ENCODE measurements around the gene MYH7. TPM values are rescaled to one million over a fixed set of nuclear protein-coding genes. Genes with fewer than 3 reads are reported as not detected.
"Not testable (repeated sequence)": the region's sequence is repeated elsewhere in the genome, so short reads cannot be mapped to it uniquely, and the experiment has no call there.

The MYH7 gene
- total RNA-seq, 2 donors from 2014 or later: not detected

DNA sequence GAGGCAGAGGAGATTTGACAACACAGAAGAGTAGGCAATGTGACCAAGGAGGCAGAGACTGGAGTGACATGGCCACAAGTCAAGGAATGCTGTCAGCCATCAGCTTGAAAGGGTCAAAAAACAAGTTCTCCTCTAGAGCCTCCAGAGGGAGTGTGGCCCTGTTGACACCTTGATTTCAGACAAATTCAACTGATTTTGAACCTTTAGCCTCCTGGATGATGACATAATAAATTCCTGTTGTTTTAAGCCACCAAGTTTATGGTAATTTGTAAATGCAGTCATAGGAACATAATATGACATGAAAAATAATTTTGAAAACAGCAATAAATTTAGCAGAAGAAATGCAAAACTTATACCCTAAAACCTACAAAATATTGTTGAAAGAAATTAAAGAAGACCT, 25.5 kb upstream of the MYH7 start:
- H3K27me3 Mint-ChIP-seq: peaks cover 19 to 27% of the 10 kb centered on the region in 2 donors
- DNase-seq (ENCODE audit: low spot score) (no peak), ATAC-seq (no peak)
- H3K36me3 Mint-ChIP-seq: no peaks in the 10 kb centered on the region
- no peaks in the 10 kb centered on the region for H3K9me3 Mint-ChIP-seq
- no peak overlapping the region for H3K4me3 Mint-ChIP-seq
- no peak overlapping the region for H3K27ac Mint-ChIP-seq
- H3K4me1 Mint-ChIP-seq (ENCODE audit: low read depth in 2 of 2): no peaks in the 10 kb centered on the region

DNA sequence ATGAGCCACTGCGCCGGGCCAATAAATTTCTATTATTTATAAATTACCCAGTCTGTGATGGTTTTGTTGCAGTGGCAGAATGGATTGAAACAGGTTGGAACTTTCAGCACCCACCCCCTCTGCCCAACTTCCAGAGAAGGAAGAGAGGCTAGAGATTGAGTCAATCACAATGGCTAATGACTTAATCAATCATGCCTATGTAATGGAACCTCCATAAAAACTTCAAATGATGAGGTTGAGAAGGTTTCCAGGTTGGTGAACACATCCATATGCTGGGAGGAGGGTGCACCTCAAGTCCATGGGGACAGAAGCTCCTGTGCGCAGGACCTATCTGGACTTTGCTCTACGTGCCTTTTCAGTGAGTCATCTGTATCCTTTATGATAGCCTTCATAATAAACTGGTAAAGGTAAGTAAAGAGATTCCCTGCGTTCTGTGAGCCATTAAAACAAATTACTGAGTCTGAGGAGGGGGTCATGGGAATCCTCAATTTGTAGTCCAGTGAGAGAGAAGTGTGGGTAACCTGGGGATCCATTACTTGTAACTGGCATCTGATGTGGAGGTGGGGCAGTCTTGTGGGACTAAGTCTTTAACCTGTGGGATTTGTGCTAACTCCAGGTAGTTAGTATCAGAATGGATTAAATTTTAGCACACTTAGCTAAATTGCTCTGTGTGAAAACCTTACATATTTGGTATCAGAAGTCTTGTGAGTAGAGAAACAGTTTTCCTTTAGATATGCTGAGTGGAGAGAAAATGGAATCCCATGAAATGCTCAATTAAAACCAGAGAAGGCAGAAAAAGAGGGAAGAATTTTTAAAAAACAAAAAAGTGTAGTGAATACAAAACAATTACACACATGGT, 22.4 kb upstream of the MYH7 start:
- DNase-seq (ENCODE audit: low spot score): no peak
- no peak for ATAC-seq

DNA sequence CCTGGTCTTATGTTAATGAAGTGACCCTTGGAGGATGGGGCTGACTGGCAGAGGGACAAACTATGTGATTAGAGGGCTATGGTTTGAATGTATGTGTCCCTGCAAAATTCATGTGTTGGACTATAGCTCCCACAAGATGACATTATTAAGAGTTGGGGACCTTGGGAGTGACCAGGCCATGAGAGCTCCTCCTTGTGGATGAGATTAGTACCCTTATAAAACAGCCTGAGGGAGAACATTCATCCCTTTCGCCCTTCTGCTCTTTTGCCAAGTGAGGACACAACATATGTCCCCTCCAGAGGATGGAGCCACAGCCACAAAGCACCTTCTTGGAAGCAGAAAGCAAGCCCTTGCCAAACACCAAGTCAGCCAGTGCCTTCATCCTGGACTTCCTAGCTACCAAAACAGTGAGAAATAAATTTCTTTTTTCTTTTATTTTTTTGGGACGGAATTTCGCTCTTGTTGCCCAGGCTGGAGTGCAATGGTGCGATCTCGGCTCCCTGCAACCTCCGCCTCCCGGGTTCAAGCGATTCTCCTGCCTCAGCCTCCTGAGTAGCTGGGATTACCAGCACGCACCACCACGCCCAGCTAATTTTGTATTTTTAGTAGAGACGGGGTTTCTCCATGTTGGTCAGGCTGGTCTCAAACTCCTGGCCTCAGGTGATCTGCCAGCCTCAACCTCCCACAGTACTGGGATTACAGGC, 21.6 kb upstream of the MYH7 start:
- H3K27ac Mint-ChIP-seq; DNase-seq (ENCODE audit: low spot score); H3K9me3 Mint-ChIP-seq; H3K36me3 Mint-ChIP-seq; H3K4me1 Mint-ChIP-seq (ENCODE audit: low read depth in 2 of 2); ATAC-seq; H3K4me3 Mint-ChIP-seq: not testable (repeated sequence)
- H3K27me3 Mint-ChIP-seq: peaks cover 39 to 54% of the 10 kb centered on the region in 2 donors

More for the DNA sequence above, 22.4 kb upstream of the MYH7 start:
- Mint-ChIP-seq H3K4me3 (no peak overlapping the region), H3K9me3 (no peaks in the 10 kb centered on the region), H3K27me3 (peaks cover 37 to 54% of the 10 kb centered on the region in 2 donors), H3K4me1 (ENCODE audit: low read depth in 2 of 2) (no peaks in the 10 kb centered on the region), H3K27ac (no peak overlapping the region), H3K36me3 (no peaks in the 10 kb centered on the region)

DNA sequence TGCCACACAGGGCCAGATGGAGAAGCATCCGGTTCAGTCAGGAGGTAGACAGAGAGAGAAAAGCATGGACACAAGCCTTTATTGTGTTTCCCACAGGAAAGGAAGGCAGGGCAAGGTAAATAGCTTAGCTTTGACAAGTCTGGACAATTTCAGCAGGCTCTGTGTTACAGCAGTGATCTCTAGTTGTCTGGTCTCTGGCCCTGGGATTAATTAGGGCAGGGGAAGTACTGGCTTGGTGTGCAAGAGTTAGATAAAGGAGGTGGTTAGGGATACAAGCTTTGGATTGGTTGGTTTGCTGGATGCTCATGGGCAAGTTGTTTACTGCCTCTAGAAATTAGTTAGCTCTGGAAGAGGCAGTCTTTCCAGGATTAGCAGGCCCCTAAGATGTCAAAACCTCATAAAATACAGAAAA, 19.0 kb upstream of the MYH7 start:
- no peak overlapping the region for H3K4me3 Mint-ChIP-seq
- H3K9me3 Mint-ChIP-seq: no peaks in the 10 kb centered on the region
- ATAC-seq (no peak), DNase-seq (ENCODE audit: low spot score) (no peak)
- H3K27ac Mint-ChIP-seq: no peak overlapping the region
- H3K27me3 Mint-ChIP-seq: peaks cover 39 to 51% of the 10 kb centered on the region in 2 donors
- H3K36me3 Mint-ChIP-seq: no peaks in the 10 kb centered on the region
- H3K4me1 Mint-ChIP-seq (ENCODE audit: low read depth in 2 of 2): no peaks in the 10 kb centered on the region

DNA sequence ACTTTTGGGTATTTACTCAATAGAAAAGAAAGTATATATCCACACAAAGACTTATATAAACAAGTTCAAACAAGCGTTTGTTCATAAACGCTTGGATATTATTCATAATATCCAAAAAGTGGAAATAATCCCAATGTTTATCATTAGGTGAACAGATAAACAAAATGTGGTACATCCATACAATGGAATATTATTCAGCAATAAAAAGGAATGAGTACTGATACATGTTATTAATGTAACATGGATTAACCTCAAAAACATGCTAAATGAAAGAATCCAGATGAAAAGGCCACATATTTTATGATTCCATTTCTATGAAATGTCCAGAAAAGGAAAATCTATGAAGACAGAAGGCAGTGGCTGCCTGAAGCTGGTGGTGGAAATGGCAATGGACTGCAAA, 16.8 kb upstream of the MYH7 start:
- Mint-ChIP-seq H3K27ac (no peak overlapping the region), H3K27me3 (peaks cover 32 to 47% of the 10 kb centered on the region in 2 donors), H3K36me3 (no peaks in the 10 kb centered on the region), H3K4me3 (no peak overlapping the region), H3K9me3 (no peaks in the 10 kb centered on the region), H3K4me1 (ENCODE audit: low read depth in 2 of 2) (no peaks in the 10 kb centered on the region)
- DNase-seq (ENCODE audit: low spot score) (no peak), ATAC-seq (no peak)

DNA sequence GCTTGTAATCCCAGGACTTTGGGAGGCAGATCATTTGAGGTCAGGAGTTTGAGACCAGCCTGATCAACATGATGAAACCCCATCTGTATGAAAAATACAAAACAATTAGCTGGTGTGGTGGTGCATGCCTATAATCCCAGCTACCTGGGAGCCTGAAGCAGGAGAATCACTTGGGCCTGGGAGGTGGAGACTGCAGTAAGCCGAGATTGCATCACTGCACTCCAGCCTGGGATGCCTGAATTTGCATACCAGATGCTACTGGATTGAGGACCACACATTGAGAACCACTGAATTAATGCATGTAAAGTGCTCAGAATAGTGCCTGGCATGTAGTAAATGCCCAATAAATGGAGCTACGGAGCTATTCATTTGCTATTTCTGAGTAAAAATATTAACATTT, 14.9 kb upstream of the MYH7 start:
- Mint-ChIP-seq H3K4me1 (ENCODE audit: low read depth in 2 of 2) (no peaks in the 10 kb centered on the region), H3K27ac (no peak overlapping the region), H3K27me3 (peaks cover 27 to 38% of the 10 kb centered on the region in 2 donors), H3K4me3 (no peak overlapping the region), H3K9me3 (no peaks in the 10 kb centered on the region), H3K36me3 (no peaks in the 10 kb centered on the region)
- DNase-seq (ENCODE audit: low spot score) (no peak), ATAC-seq (no peak)

DNA sequence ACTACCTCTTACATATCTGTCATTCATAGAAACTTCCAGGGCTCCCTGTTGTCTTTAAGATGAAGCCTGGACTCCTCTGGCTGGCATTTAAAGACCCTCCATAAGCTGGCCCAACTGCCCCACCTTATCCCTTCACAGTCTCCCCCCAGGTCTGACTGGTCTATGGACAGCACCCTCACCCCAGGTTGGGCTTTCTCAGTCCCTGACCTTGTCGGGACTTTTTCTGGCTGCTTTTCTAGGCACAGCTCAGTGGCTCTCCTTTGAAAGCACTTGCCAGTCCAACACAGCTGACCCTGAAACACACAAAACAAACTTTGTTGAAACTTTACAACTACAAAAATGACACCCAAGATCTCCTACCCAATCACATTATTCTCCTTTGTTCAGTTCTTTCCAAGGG, 13.9 kb upstream of the MYH7 start:
- no peaks in the 10 kb centered on the region for H3K36me3 Mint-ChIP-seq
- ATAC-seq: no peak
- no peak for DNase-seq (ENCODE audit: low spot score)
- no peak overlapping the region for H3K27ac Mint-ChIP-seq
- H3K9me3 Mint-ChIP-seq: no peaks in the 10 kb centered on the region
- H3K27me3 Mint-ChIP-seq: peaks cover 23 to 27% of the 10 kb centered on the region in 2 donors
- H3K4me3 Mint-ChIP-seq: no peak overlapping the region
- no peaks in the 10 kb centered on the region for H3K4me1 Mint-ChIP-seq (ENCODE audit: low read depth in 2 of 2)

DNA sequence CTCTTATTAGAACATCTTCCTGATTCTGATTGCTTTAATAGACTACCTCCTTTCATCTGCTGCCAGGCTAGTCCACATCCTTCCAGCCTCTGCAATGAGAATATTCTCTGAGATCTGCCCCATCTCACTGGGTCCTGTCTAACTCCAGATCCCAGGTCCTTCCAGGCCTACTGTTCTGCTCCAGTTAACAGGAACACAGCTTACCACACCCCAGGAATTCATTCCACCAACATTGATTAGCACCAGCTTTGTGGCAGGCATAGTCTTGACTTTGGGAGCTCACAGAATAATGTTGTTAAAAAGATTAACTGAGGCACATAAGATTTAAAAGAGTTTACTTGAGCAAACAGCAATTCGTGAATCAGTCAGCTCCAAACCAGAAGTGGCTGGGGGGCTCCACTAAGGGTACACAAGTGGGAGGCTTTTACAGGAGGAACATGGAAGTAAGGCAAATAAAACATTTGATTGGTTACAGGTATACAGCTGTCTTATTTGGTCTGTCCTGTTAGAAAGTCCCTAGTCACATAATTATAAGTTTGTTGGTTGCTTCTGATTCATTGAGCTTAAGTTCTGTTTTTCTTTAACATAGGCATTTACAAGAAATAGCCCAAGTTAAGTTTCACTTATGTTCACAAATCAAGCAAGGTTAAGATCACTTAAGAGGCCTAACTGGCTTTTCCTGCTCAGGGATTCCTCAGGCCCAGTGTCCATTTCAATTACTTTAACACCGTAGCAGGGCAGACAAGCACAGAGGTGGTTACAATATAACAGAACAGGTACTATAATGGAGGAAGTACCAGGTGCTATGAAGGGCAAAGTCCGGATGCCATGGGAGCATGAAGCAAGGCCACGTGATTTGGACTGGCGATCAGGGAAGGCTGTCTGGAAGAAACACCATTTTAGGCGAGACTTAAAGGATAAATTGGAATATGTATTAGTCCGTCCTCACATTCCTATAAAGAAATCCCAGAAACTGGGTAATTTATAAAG, 12.2 kb upstream of the MYH7 start:
- no peaks in the 10 kb centered on the region for H3K36me3 Mint-ChIP-seq
- DNase-seq (ENCODE audit: low spot score) (no peak), ATAC-seq (no peak)
- no peaks in the 10 kb centered on the region for H3K4me1 Mint-ChIP-seq (ENCODE audit: low read depth in 2 of 2)
- H3K27ac Mint-ChIP-seq: peak overlapping the region; percentile 23 to 54
- no peak overlapping the region for H3K4me3 Mint-ChIP-seq
- no peaks in the 10 kb centered on the region for H3K9me3 Mint-ChIP-seq
- peaks cover 23 to 27% of the 10 kb centered on the region in 2 donors for H3K27me3 Mint-ChIP-seq

DNA sequence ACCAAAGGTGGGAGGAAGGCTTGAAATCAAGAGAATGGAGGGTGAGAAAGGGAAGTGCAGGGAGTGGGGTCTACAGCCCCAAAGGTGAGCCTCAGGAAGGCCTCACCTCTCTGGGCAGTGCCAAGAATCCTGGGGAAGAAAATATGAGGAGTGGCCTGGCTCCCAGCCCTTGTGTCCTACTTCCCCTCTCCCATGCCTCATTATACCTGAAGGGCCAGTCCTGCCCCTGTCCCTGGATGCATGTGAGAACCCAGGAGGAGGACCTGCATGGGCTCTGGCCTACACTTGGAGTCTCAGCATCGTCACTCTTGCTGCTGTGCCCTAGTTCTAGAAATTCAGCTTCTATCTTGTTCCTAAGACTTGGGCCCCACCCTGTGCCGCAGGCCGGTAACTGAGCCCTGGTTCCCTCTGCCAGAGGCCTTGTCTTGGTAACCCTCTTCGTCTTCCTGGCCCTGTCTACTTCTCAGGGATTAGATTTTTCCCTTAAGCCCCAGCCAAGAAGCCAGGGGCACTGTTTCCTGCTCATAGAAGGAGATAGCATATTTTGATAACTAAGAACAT, 10.9 kb upstream of the MYH7 start:
- DNase-seq (ENCODE audit: low spot score) (no peak), ATAC-seq (no peak)
- no peaks in the 10 kb centered on the region for H3K36me3 Mint-ChIP-seq
- H3K9me3 Mint-ChIP-seq: no peaks in the 10 kb centered on the region
- H3K27ac Mint-ChIP-seq: no peak overlapping the region
- no peaks in the 10 kb centered on the region for H3K4me1 Mint-ChIP-seq (ENCODE audit: low read depth in 2 of 2)
- no peak overlapping the region for H3K4me3 Mint-ChIP-seq
- H3K27me3 Mint-ChIP-seq: peaks cover 26 to 33% of the 10 kb centered on the region in 2 donors

DNA sequence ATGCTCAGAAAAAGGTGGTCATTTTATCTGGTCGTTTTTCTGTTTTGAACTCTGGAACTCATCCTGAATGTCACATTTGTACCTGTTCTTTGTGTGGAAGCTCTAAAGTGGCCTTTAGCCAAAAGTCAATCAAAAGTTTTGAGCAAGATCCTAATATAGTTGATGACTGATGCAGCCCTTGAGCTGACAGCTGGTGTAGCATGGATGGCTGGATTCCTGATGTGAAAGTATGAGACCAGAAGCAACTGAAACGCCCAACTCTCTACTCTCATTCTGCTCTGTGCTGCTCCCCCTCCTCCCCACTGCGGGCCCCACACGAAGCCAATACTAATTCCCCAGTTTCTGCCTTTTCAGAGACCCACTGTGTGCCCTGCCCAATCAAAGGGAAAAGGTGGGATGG, 10.3 kb upstream of the MYH7 start:
- peaks cover 26 to 28% of the 10 kb centered on the region in 2 donors for H3K27me3 Mint-ChIP-seq

DNA sequence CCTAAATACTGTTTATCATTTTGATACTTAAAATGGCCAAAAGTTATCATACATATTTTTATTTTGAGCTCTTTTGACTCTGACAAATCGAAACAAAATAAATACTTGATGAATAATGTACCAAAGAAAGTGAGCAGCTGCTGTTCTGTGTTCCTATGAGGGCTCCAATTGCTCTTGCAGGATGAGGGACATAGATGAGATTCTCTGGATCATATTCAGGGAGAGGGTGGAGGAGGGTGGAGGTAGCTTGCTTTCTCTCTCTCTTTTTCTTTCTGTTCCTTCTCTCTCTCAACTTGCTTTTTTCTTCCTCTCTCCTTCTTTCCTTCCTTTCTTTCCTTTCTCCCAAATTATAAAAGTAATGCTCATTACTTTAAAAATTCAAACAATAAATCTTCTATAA, 8.9 kb upstream of the MYH7 start:
- DNase-seq (ENCODE audit: low spot score) (no peak), ATAC-seq (no peak)
- H3K36me3 Mint-ChIP-seq: no peaks in the 10 kb centered on the region
- peaks cover 0 to 3% of the 10 kb centered on the region in 2 donors for H3K4me1 Mint-ChIP-seq (ENCODE audit: low read depth in 2 of 2)
- H3K27me3 Mint-ChIP-seq: peaks cover 25 to 35% of the 10 kb centered on the region in 2 donors
- H3K4me3 Mint-ChIP-seq: no peak overlapping the region
- H3K27ac Mint-ChIP-seq: no peak overlapping the region
- H3K9me3 Mint-ChIP-seq: no peaks in the 10 kb centered on the region

More for the DNA sequence above, 10.3 kb upstream of the MYH7 start:
- no peaks in the 10 kb centered on the region for H3K36me3 Mint-ChIP-seq
- ATAC-seq (no peak), DNase-seq (ENCODE audit: low spot score) (no peak)
- H3K4me1 Mint-ChIP-seq (ENCODE audit: low read depth in 2 of 2): peaks cover 0 to 3% of the 10 kb centered on the region in 2 donors
- H3K4me3 Mint-ChIP-seq: no peak overlapping the region
- H3K9me3 Mint-ChIP-seq: no peaks in the 10 kb centered on the region
- no peak overlapping the region for H3K27ac Mint-ChIP-seq

DNA sequence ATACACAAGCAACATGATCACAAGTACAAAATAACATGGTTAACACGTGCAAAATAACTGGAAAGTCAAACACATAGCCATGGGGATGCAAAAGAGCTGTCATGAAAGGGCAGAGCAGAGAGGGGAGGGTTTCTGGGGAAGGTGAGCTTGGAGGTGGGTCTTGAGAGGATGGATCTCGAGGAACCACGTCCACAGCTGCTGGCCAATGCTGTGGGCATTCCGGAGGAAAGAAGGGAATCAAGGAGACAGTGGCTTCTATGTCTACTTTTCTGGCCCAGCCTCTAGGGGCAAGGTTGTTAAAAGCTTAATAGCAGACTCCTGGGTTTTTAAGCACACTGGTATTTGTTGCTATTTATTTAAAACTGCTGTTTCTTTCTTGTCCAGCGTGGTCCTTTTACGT, 8.4 kb upstream of the MYH7 start:
- H3K27me3 Mint-ChIP-seq: peaks cover 25 to 35% of the 10 kb centered on the region in 2 donors
- ATAC-seq: no peak
- peaks cover 0 to 3% of the 10 kb centered on the region in 2 donors for H3K4me1 Mint-ChIP-seq (ENCODE audit: low read depth in 2 of 2)
- no peak overlapping the region for H3K27ac Mint-ChIP-seq
- H3K9me3 Mint-ChIP-seq: no peaks in the 10 kb centered on the region
- H3K36me3 Mint-ChIP-seq: no peaks in the 10 kb centered on the region
- DNase-seq (ENCODE audit: low spot score): no peak
- H3K4me3 Mint-ChIP-seq: no peak overlapping the region

DNA sequence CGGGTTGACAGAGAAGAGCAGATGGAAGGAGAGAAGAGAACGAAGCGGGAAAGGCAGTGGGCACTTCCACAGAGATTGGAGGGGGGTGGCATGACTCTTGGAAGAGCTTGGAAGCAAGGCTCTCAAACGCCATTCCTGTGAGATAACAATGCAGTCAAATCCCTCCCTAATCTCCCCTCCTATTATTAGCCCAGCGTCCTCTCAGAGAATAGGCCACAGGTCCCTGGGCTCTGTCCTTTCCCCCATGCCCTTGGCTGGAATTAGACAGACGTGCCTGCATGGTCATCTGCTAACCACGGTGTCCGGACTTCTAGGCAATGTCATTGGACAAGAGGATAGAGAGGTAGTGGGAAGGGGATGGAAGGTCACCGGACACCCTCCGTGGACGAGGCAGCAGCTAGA, 8.0 kb upstream of the MYH7 start:
- no peak for ATAC-seq
- Mint-ChIP-seq H3K36me3 (no peaks in the 10 kb centered on the region), H3K9me3 (no peaks in the 10 kb centered on the region), H3K27ac (no peak overlapping the region), H3K4me3 (no peak overlapping the region), H3K27me3 (peaks cover 25 to 30% of the 10 kb centered on the region in 2 donors), H3K4me1 (ENCODE audit: low read depth in 2 of 2) (peaks cover 0 to 3% of the 10 kb centered on the region in 2 donors)
- no peak for DNase-seq (ENCODE audit: low spot score)
